Measurements from ENCODE around the gene STX18.

The STX18 gene

DNA sequence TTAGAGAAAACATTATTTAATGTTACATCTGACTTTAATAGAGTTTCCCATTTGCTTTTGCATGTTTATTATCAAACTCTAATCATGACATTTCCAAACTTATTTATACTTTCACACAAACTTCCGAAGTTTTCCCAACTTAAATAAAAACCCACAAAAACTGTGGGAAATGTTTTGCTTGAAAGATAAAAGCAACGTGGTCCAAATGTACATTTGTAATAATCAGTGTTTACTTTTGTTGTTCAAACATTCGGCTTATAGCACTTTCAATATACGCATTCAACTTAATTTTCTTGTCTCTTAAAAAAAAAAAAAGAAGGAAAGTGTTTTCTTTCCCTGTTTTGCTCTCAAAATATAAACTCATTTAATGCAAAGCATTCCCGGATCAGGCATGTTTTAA, 51.0 kb downstream of the STX18 start:
- H3K9me3 ChIP-seq (ENCODE audit: control insufficient read depth, insufficient read depth, low read length), result no peaks in the 10 kb centered on the region
- H3K4me1 ChIP-seq (ENCODE audit: insufficient read depth, low read length), result peaks cover 4% of the 10 kb centered on the region; the same call in 1 of the 2 replicates
- no peak overlapping the region for H3K9ac ChIP-seq (ENCODE audit: low read depth, low read length)
- no peaks in the 10 kb centered on the region for H3K36me3 ChIP-seq (ENCODE audit: insufficient read depth, low read length)

DNA sequence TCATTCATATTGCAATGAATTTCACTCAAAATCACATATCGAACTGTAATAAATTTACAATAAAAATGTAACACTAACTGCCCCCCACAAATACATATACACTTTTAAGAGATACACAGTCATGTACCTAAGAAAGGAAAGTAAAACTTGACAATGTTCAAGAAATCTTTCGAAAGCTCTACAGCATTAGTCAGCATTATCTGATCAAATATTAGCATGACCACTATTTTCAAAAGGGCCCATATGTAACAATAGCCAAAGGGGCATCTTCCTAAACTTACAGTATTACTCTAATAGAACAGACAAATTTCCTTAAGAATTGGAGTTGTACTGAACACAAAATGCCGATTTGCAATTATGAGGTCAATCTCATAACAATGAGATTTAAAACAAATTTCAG, 51.8 kb downstream of the STX18 start:
- no peak overlapping the region for H3K9ac ChIP-seq (ENCODE audit: low read depth, low read length)

DNA sequence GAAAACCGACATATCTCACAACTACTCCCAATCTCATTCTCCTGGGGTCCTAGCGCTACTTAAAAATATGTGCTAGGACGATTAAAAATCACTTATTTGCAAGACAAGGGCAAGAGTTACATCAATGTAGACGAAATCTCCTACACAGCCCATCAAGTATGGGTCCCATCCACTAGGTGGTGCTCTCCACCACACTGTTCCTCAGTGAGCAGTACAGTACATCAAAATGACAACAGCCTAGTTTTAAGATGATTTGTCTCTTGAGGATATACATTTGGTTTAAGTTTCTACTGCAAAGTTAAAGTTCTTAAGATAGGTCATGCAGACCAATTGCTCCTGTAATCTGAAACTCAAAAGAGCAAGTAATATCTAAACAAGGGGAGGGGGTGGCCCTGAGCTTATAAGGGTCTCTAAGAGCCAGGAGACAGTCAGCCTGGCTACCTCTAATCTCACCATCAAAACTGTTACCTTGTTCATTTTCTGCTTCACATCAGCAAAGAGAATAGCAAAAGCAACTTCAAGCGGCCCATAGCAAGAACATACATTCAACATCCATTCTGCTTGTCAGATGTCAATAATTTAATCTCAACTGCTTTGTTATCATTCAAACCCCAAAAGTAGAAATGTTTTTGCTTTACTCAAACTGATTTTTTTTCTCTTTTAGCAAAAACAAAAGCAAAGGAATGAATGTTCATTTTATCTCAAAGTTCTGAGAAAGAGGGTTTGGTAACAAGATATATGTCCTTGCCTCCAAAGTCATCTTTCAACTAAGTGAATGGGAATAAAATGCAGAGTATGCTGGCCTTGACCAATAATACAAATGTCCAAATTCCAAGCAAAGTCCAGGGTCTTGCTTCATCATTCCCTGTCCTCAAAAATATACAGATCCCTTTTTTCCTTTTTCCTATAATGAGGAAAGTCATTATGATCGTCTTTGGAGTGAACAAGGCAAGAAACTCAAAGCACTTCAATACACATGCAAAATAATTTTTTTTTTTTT, 53.1 kb downstream of the STX18 start:
- H3K9me3 ChIP-seq (ENCODE audit: control insufficient read depth, insufficient read depth, low read length), result no peaks in the 10 kb centered on the region

More for the DNA sequence above, 51.8 kb downstream of the STX18 start:
- H3K9me3 ChIP-seq (ENCODE audit: control insufficient read depth, insufficient read depth, low read length), result no peaks in the 10 kb centered on the region
- no peaks in the 10 kb centered on the region for H3K36me3 ChIP-seq (ENCODE audit: insufficient read depth, low read length)
- H3K4me1 ChIP-seq (ENCODE audit: insufficient read depth, low read length), result peaks cover 4% of the 10 kb centered on the region; the same call in 1 of the 2 replicates

DNA sequence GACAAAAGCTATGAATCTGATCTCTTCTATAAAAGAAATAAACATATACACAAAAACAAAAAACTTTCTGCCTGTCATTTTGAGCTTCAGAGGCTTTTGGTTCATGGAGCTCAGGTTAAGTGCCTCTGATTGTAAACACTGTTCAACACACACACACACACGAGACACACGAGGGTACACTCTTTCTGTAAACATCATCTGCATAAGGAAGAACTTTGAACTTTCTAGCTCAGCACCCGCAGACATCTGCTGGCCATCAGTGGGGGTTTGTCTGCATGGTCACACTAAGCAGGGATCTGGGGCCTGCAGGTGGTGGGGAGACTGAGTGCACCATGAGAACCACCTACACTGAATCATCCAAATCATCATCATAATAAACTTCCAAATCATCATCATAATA, 54.9 kb downstream of the STX18 start:
- Histone ChIP-seq H3K4me1 (ENCODE audit: insufficient read depth, low read length) (peaks cover 4% of the 10 kb centered on the region; the same call in 1 of the 2 replicates), H3K36me3 (ENCODE audit: insufficient read depth, low read length) (no peaks in the 10 kb centered on the region), H3K9me3 (ENCODE audit: control insufficient read depth, insufficient read depth, low read length) (no peaks in the 10 kb centered on the region), H3K9ac (ENCODE audit: low read depth, low read length) (no peak overlapping the region)

More for the DNA sequence above, 53.1 kb downstream of the STX18 start:
- Histone ChIP-seq H3K9ac (ENCODE audit: low read depth, low read length) (no peak overlapping the region), H3K4me1 (ENCODE audit: insufficient read depth, low read length) (peaks cover 4% of the 10 kb centered on the region; the same call in 1 of the 2 replicates), H3K36me3 (ENCODE audit: insufficient read depth, low read length) (no peaks in the 10 kb centered on the region)

DNA sequence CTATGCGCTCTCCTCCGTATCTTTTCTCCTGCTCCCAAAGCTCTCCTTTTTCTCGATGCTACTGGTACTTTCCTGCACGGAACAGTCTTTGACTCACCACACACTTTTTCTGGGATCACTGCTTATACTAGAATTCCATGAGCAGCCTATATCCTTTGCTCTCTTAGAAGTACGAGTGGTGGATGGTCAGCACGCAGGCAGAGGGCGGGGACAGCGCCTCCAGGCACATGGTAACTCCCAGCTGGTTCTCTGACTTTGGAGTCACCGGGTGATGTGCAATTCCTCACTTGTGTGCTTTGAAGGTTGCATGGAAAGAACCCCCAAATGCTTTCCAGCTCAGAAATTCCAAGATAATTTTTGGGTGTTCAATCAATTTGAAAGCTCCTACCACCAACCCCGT, 56.0 kb downstream of the STX18 start:
- Histone ChIP-seq H3K9ac (ENCODE audit: low read depth, low read length) (no peak overlapping the region), H3K9me3 (ENCODE audit: control insufficient read depth, insufficient read depth, low read length) (no peaks in the 10 kb centered on the region), H3K36me3 (ENCODE audit: insufficient read depth, low read length) (no peaks in the 10 kb centered on the region), H3K4me1 (ENCODE audit: insufficient read depth, low read length) (peaks cover 15% of the 10 kb centered on the region; the same call in 1 of the 2 replicates)

DNA sequence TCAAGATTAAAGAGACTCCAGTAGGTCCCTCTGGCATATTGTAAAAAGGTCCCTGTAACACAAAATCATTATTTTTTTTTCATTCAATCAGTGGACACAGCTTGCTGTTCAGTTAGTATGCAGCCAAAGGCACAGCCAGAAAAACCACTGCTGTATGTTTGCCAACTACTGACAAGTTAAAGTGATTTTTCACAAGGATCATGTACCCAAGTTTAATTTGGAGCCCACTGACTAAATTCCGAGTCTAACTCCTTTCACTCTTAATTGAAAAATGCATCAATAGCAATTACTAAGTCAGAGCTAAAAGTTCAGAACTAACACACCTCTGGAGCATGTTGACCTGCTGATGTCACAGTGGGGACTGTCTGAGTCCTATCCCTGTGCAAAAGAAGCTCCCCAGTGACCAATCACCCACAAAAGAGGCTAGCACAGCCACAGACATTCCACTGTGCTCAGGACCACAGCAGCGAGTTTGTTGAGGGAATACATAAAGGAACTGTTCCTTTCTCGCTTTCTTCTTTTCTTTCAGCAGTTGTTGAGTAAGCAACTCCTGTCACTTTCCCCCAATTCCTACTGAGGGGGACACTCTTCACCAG, 60.4 kb downstream of the STX18 start:
- Histone ChIP-seq H3K9ac (ENCODE audit: low read depth, low read length) (no peak overlapping the region), H3K36me3 (ENCODE audit: insufficient read depth, low read length) (no peaks in the 10 kb centered on the region), H3K4me1 (ENCODE audit: insufficient read depth, low read length) (peaks cover 17% of the 10 kb centered on the region; the same call in 1 of the 2 replicates), H3K9me3 (ENCODE audit: control insufficient read depth, insufficient read depth, low read length) (no peaks in the 10 kb centered on the region)

DNA sequence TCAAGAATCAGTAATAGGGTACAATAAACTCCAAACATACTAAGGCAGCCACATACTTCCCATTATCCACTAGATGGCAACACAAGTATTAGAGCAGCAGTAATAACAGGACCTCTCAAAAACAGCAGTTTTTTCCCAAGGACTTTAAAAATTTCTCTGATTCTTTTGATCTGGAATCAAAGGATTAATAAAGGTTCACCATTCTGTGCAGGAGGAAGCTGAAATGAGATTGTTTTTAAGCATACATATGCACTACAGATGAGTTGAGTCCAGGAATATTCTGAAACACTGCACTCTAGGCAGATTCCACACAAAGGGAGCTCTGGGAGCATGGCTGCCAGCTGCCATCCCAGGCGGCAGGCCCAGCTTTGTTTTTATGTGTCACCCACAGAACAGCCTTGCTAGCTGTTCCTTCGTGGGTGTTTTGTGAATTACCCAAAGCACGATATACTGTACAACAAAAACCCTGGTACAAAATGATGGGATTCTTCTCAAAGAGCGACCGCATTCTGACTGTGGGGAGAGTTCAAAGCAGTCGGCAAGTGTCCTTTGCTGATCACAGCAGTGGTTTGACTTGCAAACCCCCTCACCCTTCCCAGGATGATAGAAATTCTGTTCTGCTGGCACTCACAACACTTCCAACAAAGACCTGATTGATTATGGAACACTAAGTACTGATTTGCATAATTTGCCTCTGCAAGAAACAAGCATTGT, 61.0 kb downstream of the STX18 start:
- Histone ChIP-seq H3K4me1 (ENCODE audit: insufficient read depth, low read length) (peaks cover 17% of the 10 kb centered on the region; the same call in 1 of the 2 replicates), H3K36me3 (ENCODE audit: insufficient read depth, low read length) (no peaks in the 10 kb centered on the region), H3K9me3 (ENCODE audit: control insufficient read depth, insufficient read depth, low read length) (no peaks in the 10 kb centered on the region), H3K9ac (ENCODE audit: low read depth, low read length) (no peak overlapping the region)

DNA sequence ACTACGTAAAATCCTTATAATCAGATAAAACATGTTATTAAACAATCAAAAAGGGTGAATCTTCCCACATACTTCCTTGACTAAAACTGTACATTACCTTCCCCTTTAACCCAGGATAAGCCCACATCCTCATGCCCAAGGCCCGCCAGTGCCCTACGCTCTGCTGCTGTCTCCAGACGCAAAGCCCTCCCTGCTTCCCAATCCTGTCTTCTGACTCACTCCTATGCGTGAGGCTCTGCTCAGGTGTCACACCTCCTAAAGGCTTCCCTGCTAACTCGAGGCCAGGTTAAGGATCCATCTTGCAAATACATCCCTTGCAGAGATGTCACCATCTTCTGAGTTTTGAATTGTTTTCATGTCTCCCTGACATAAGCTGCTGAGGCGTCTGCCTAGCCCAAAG, 61.6 kb downstream of the STX18 start:
- Histone ChIP-seq H3K36me3 (ENCODE audit: insufficient read depth, low read length) (no peaks in the 10 kb centered on the region), H3K4me1 (ENCODE audit: insufficient read depth, low read length) (peaks cover 17% of the 10 kb centered on the region; the same call in 1 of the 2 replicates), H3K9me3 (ENCODE audit: control insufficient read depth, insufficient read depth, low read length) (no peaks in the 10 kb centered on the region), H3K9ac (ENCODE audit: low read depth, low read length) (no peak overlapping the region)

DNA sequence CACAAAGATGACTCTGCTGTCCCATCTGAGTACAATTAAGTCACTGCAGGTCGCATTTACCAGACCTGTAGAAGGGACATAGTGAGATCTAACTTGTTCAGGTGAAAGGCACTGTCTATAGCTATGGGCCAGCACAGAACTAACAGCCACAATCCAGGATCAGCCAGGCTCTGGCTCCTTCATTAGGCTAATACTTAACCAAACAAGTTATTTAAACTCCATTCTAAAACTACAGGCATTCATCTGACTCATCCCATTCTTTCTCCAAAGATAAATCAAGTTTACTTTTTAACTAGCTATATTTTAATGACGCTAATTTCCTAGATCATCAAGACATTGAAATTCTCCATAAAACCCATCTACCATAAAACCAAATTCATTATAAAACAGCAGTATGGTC, 62.5 kb downstream of the STX18 start:
- Histone ChIP-seq H3K9ac (ENCODE audit: low read depth, low read length) (no peak overlapping the region), H3K4me1 (ENCODE audit: insufficient read depth, low read length) (peaks cover 21% of the 10 kb centered on the region), H3K9me3 (ENCODE audit: control insufficient read depth, insufficient read depth, low read length) (no peaks in the 10 kb centered on the region), H3K36me3 (ENCODE audit: insufficient read depth, low read length) (no peaks in the 10 kb centered on the region)

DNA sequence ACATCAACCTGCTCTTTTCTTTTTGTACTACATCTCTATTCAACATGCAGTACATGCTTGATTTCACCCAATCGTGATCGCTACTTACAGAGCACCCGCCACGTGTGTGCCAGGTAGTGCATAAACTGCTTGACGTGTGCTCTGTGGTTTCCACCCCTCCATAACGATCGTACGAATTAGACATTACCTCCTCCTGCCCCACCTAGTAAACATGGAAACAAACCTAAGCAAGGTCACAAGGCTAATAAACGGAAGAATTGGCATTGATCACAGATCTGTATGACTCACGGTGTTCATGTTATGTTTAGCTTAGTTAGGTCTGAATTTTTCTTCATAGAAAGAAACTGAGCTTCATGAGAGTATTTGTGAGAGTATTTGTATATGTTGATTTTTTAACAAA, 64.1 kb downstream of the STX18 start:
- Histone ChIP-seq H3K9ac (ENCODE audit: low read depth, low read length) (no peak overlapping the region), H3K36me3 (ENCODE audit: insufficient read depth, low read length) (no peaks in the 10 kb centered on the region), H3K4me1 (ENCODE audit: insufficient read depth, low read length) (peaks cover 30% of the 10 kb centered on the region), H3K9me3 (ENCODE audit: control insufficient read depth, insufficient read depth, low read length) (no peaks in the 10 kb centered on the region)

DNA sequence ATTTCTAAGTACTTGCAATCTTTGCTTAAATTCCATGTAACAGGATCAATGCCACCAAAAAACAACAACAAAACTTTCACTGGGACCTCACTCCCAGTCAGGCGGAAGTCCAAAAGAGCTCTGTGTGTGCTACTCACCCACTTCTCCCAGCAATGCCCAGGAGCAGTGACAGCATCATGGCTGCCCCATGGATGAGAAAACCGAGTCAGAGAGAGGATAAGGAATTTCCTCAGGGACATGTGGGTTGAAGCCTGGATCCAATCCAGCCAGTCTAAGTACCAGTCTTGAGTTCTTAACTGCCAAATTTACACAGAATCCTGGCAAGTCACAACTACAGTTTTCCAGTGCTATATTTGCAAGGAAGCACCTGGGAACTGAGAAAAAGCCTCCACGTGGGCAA, 64.5 kb downstream of the STX18 start:
- H3K9me3 ChIP-seq (ENCODE audit: control insufficient read depth, insufficient read depth, low read length), result no peaks in the 10 kb centered on the region
- peaks cover 30% of the 10 kb centered on the region for H3K4me1 ChIP-seq (ENCODE audit: insufficient read depth, low read length)
- H3K9ac ChIP-seq (ENCODE audit: low read depth, low read length), result no peak overlapping the region
- H3K36me3 ChIP-seq (ENCODE audit: insufficient read depth, low read length), result no peaks in the 10 kb centered on the region

DNA sequence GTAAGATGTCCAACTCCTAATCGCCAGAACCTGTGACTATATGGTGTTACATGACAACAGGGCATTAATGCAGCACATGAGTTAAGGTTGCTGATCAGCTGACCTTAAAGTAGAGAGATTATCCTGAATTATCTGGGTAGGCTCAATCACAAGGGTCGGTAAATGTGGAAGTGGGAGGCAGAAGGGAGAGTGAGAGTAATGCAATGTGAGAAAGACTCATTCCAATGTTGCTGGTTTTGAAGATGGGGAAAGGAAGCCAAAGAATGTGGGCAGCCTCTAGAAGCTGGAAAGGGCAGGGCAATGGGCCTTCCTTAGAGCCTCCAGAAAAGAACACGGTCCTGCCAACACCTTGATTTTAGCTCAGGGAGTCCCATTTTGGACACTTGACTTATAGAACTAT, 67.4 kb downstream of the STX18 start:
- Histone ChIP-seq H3K4me1 (ENCODE audit: insufficient read depth, low read length) (peaks cover 13% of the 10 kb centered on the region), H3K36me3 (ENCODE audit: insufficient read depth, low read length) (no peaks in the 10 kb centered on the region), H3K9ac (ENCODE audit: low read depth, low read length) (no peak overlapping the region), H3K9me3 (ENCODE audit: control insufficient read depth, insufficient read depth, low read length) (no peaks in the 10 kb centered on the region)

DNA sequence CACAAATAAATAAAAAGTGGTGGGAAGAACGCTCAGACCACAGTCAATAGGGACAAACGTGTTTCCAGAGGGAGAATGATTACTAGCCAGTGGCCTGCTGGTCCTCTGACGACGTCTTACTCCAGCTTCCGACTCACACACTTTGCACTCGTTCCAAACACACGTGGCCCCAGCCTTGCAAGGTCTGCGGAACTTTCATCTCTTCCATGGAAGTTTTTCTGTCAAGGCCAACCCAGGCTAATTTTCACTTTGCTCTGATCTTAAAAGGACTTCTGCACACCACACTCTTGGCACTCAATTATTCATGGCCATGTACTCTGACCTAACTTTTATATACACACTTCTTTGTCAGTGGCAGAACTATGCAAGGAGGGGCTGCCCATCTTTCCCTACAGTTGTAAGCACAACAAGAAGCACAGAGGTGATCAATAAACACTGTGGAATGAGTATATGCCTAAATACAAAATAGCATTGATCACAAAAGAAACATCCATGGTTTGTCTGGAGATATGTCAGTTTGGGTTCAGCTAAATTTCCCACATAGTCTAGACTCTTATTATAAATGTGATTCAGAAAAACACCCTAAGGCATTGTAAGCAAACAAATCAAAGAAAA, 69.4 kb downstream of the STX18 start:
- H3K4me1 ChIP-seq (ENCODE audit: insufficient read depth, low read length), result peaks cover 13% of the 10 kb centered on the region
- no peaks in the 10 kb centered on the region for H3K36me3 ChIP-seq (ENCODE audit: insufficient read depth, low read length)
- no peaks in the 10 kb centered on the region for H3K9me3 ChIP-seq (ENCODE audit: control insufficient read depth, insufficient read depth, low read length)
- no peak overlapping the region for H3K9ac ChIP-seq (ENCODE audit: low read depth, low read length)

DNA sequence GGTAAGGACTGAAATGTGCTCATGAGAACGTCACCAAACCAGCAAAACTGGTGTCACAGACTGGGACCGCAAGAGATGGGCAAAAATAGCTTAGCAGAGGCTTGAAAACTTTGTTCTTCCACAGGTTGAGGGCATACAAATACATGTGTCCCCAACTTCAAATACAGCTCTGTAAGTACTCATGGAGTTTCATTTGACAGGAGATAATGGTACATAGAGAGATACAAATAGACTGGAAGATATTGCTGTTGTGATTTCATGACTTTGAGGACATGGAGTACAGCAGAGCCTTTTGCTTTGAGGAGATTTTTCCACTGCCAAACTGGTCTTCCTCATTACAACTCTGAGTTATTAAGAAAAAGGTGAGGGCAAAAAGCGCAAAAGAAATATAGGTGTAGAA, 70.7 kb downstream of the STX18 start:
- H3K9me3 ChIP-seq (ENCODE audit: control insufficient read depth, insufficient read depth, low read length), result no peaks in the 10 kb centered on the region
- no peak overlapping the region for H3K9ac ChIP-seq (ENCODE audit: low read depth, low read length)
- H3K36me3 ChIP-seq (ENCODE audit: insufficient read depth, low read length), result peaks cover under 1% of the 10 kb centered on the region; the same call in 1 of the 2 replicates
- peaks cover 13% of the 10 kb centered on the region for H3K4me1 ChIP-seq (ENCODE audit: insufficient read depth, low read length)
